Measurements from ENCODE around the gene ELOVL4.
A peak's percentile ranks its signal among the peaks of the same experiment; 100 is the strongest.

ELOVL4 gene

GRCh38 chr6:79947191-79948186, at the start of gene ELOVL4:
ELOVL4 (minus strand) TSS chr6:79947553; CDS start chr6:79947279, 274 bp downstream.
- peak; percentile 91 for DNase-seq

GRCh38 chr6:79993911-79994309, 46.6 kb upstream of the ELOVL4 start:
- no peak for DNase-seq

- DNase-seq: no peak
Measured at GRCh38 chr6:79993012-79993910, 45.9 kb upstream of the ELOVL4 start.

- DNase-seq: no peak
Measured at GRCh38 chr6:79989641-79990040, 42.3 kb upstream of the ELOVL4 start.

GRCh38 chr6:79985128-79985527, 37.8 kb upstream of the ELOVL4 start:
- no peak for DNase-seq

- no peak for DNase-seq
Measured at GRCh38 chr6:79984261-79984660, 36.9 kb upstream of the ELOVL4 start.

- no peak for DNase-seq
Measured at GRCh38 chr6:79981652-79982051, 34.3 kb upstream of the ELOVL4 start.

- DNase-seq: no peak
Measured at GRCh38 chr6:79971193-79971592, 23.8 kb upstream of the ELOVL4 start.

- no peak for DNase-seq
Measured at GRCh38 chr6:79969784-79970183, 22.4 kb upstream of the ELOVL4 start.

- DNase-seq: no peak
Measured at GRCh38 chr6:79967178-79967577, 19.8 kb upstream of the ELOVL4 start.

- no peak for DNase-seq
Measured at GRCh38 chr6:79964607-79965081, 17.3 kb upstream of the ELOVL4 start.

- no peak for DNase-seq
Measured at GRCh38 chr6:79954849-79955248, 7.5 kb upstream of the ELOVL4 start.

- peak; percentile 93 for DNase-seq
Measured at GRCh38 chr6:79949233-79949632, 1.9 kb upstream of the ELOVL4 start.

GRCh38 chr6:79946272-79947190, 822 bp downstream of the ELOVL4 start:
- peak; percentile 73 for DNase-seq

GRCh38 chr6:79943133-79943532, 4.2 kb downstream of the ELOVL4 start:
- no peak for DNase-seq

- DNase-seq: no peak
Measured at GRCh38 chr6:79941489-79942151, 5.7 kb downstream of the ELOVL4 start.

- peak; percentile 1 for DNase-seq
Measured at GRCh38 chr6:79928478-79928998, 18.8 kb downstream of the ELOVL4 start.

- DNase-seq: no peak
Measured at GRCh38 chr6:79927758-79928157, 19.6 kb downstream of the ELOVL4 start.

- DNase-seq: no peak
Measured at GRCh38 chr6:79923270-79923669, 24.1 kb downstream of the ELOVL4 start.

- no peak for DNase-seq
Measured at GRCh38 chr6:79922018-79922417, 25.3 kb downstream of the ELOVL4 start.

- no peak for DNase-seq
Measured at GRCh38 chr6:79913369-79913768, 34.0 kb downstream of the ELOVL4 start.

All from NCI-H146 (cell line).